OCI-LY1 (cell line): ENCODE data around the gene CHST4.

Experiments used
- H2AFZ ChIP-seq: fragments of 200-600 bp; sonication (generic), shearing (Covaris generic); 2 replicates; pipeline ENCODE4 v1.6.0; 2014; ENCODE audit warnings: antibody characterized with exemption, mild to moderate bottlenecking, low read length
- H3F3A ChIP-seq: fragments of 200-600 bp; sonication (generic), shearing (Covaris generic); 2 replicates; pipeline ENCODE4 v1.6.0; 2014; ENCODE audit warnings: mild to moderate bottlenecking, antibody characterized with exemption, low read length, moderate library complexity; ENCODE audit not compliant: insufficient read depth
- H3K27ac ChIP-seq: fragments of 200-600 bp; sonication (generic); 2 replicates; pipeline ENCODE4 v1.5.1; 2014; ENCODE audit warnings: low read length, mixed run types, mild to moderate bottlenecking, low read depth; ENCODE audit not compliant: poor library complexity, severe bottlenecking
- H3K27me3 ChIP-seq: fragments of 200-600 bp; sonication (generic); 2 replicates; pipeline ENCODE4 v1.6.0; 2014; ENCODE audit warnings: antibody characterized with exemption, mild to moderate bottlenecking, low read length, moderate library complexity; ENCODE audit not compliant: insufficient read depth
- H3K36me3 ChIP-seq: fragments of 200-600 bp; sonication (generic); 2 replicates; pipeline ENCODE4 v1.6.1; 2014; ENCODE audit warnings: mild to moderate bottlenecking, antibody characterized with exemption, low read length, moderate library complexity, mixed read lengths; ENCODE audit not compliant: insufficient read depth
- H3K4me1 ChIP-seq: fragments of 200-600 bp; sonication (generic); 2 replicates; pipeline ENCODE4 v1.5.1; 2014; ENCODE audit warnings: mild to moderate bottlenecking, low read length, moderate library complexity; ENCODE audit not compliant: insufficient read depth, severe bottlenecking
- H3K4me2 ChIP-seq: fragments of 200-600 bp; sonication (generic), shearing (Covaris generic); 2 replicates; pipeline ENCODE4 v1.6.1; 2014; ENCODE audit warnings: low read length
- H3K4me3 ChIP-seq: fragments of 200-600 bp; sonication (generic); 2 replicates; pipeline ENCODE4 v1.5.1; 2014; ENCODE audit warnings: low read length, low read depth, mild to moderate bottlenecking, mixed read lengths; ENCODE audit not compliant: poor library complexity, severe bottlenecking
- H3K79me2 ChIP-seq: fragments of 200-600 bp; shearing (Covaris generic); 2 replicates; pipeline ENCODE4 v1.6.1; 2016; ENCODE audit warnings: mixed run types, low read length, mixed read lengths; ENCODE audit not compliant: insufficient read depth
- H3K9ac ChIP-seq: fragments of 200-600 bp; sonication (generic), shearing (Covaris generic); 2 replicates; pipeline ENCODE4 v1.6.1; 2014; ENCODE audit warnings: mild to moderate bottlenecking, low read length, mixed read lengths
- H3K9me2 ChIP-seq: fragments of 200-600 bp; sonication (generic), shearing (Covaris generic); 2 replicates; pipeline ENCODE4 v1.6.1; 2014; ENCODE audit warnings: low read depth, mild to moderate bottlenecking, low read length, mixed read lengths
- H3K9me3 ChIP-seq: fragments of 200-600 bp; shearing (Covaris generic); 2 replicates; pipeline ENCODE4 v1.6.1; 2014; ENCODE audit warnings: low read length, mixed read lengths
- H4K20me1 ChIP-seq: fragments of 200-600 bp; sonication (generic), shearing (Covaris generic); 2 replicates; pipeline ENCODE4 v1.6.0; 2016; ENCODE audit warnings: mild to moderate bottlenecking, low read length; ENCODE audit not compliant: insufficient read depth
- EZH2 ChIP-seq: fragments of 200-600 bp; sonication (generic), shearing (Covaris generic); IDR thresholded peaks from 2 replicates; pipeline ENCODE4 v1.8.0; 2017; ENCODE audit warnings: borderline replicate concordance, mixed run types, mild to moderate bottlenecking, antibody characterized with exemption, low read length, moderate library complexity, mixed read lengths
- TF ChIP-seq, protein P1 (sequence below): fragments of 200-600 bp; sonication (generic), shearing (Covaris generic); IDR thresholded peaks from 2 replicates; pipeline ENCODE4 v1.5.1; 2017; ENCODE audit warnings: mild to moderate bottlenecking, antibody characterized with exemption, low read length, moderate library complexity, mixed read lengths

The CHST4 gene

DNA sequence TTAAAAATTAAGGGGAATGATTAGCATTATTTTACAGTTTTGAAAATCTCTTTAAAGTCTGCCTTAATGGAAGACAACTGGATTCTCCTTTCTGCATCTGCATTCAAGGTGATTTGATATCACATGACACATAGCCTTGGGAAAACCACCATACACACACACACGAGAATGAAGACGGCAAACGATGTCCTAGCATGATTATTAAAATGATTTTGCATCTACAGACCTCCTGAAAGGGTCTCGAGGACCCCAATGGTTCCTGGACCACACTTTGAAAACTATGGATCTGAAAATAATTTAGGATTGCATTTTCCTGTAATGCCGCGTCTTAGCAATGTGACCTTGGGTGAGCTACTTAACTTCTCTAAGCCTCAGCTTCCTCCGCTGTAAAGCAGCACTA lies 11.8 kb upstream of the CHST4 start:
- H3K9me3 ChIP-seq, result no peaks in the 10 kb centered on the region
- no peaks in the 10 kb centered on the region for H3K27me3 ChIP-seq
- H3K9me2 ChIP-seq, result no peaks in the 10 kb centered on the region
- no peak overlapping the region for H3K9ac ChIP-seq
- H3K79me2 ChIP-seq, result no peaks in the 10 kb centered on the region
- H4K20me1 ChIP-seq, result no peaks in the 10 kb centered on the region
- no peak overlapping the region for H2AFZ ChIP-seq
- H3K36me3 ChIP-seq, result no peaks in the 10 kb centered on the region
- H3K27ac ChIP-seq, result no peak overlapping the region
- TF ChIP-seq EZH2, result no peak
- TF ChIP-seq, protein P1, sequence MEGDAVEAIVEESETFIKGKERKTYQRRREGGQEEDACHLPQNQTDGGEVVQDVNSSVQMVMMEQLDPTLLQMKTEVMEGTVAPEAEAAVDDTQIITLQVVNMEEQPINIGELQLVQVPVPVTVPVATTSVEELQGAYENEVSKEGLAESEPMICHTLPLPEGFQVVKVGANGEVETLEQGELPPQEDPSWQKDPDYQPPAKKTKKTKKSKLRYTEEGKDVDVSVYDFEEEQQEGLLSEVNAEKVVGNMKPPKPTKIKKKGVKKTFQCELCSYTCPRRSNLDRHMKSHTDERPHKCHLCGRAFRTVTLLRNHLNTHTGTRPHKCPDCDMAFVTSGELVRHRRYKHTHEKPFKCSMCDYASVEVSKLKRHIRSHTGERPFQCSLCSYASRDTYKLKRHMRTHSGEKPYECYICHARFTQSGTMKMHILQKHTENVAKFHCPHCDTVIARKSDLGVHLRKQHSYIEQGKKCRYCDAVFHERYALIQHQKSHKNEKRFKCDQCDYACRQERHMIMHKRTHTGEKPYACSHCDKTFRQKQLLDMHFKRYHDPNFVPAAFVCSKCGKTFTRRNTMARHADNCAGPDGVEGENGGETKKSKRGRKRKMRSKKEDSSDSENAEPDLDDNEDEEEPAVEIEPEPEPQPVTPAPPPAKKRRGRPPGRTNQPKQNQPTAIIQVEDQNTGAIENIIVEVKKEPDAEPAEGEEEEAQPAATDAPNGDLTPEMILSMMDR, result no peak
- no peaks in the 10 kb centered on the region for H3F3A ChIP-seq
- H3K4me2 ChIP-seq, result no peak overlapping the region
- no peaks in the 10 kb centered on the region for H3K4me1 ChIP-seq
- no peak overlapping the region for H3K4me3 ChIP-seq

DNA sequence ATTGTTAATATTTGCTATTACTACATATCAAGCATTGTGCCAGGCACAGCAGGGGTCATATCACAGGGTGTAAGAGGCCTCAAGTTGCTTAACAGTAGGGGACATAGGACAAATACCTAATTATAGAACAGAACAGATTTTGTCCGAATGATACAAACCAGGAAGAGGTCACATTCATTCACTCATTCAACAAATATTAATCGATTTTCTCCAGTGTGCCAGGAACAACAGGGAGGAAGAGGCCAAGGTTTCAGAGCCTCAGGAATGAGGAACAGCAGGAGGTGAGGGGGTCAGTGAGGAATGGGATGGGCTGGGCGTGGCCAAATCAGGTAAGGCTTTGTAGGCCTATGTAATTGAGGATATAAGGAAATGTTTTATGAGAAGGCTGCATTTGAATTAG lies 11.2 kb upstream of the CHST4 start:
- Histone ChIP-seq H3K27ac (no peak overlapping the region), H3K4me2 (no peak overlapping the region), H3K4me3 (no peak overlapping the region), H4K20me1 (no peaks in the 10 kb centered on the region), H3K36me3 (no peaks in the 10 kb centered on the region), H3K4me1 (no peaks in the 10 kb centered on the region), H2AFZ (no peak overlapping the region), H3K9me3 (no peaks in the 10 kb centered on the region), H3K9me2 (no peaks in the 10 kb centered on the region), H3K79me2 (no peaks in the 10 kb centered on the region), H3F3A (no peaks in the 10 kb centered on the region), H3K9ac (no peak overlapping the region), H3K27me3 (no peaks in the 10 kb centered on the region)
- TF ChIP-seq EZH2, result no peak
- TF ChIP-seq, protein P1, result no peak

GRCh38 chr16:71520550-71520949 lies 5.7 kb upstream of the CHST4 start:
- H3F3A ChIP-seq, result no peaks in the 10 kb centered on the region
- H3K9ac ChIP-seq, result no peak overlapping the region
- no peaks in the 10 kb centered on the region for H3K27me3 ChIP-seq

More at GRCh38 chr16:71520550-71520949, 5.7 kb upstream of the CHST4 start:
- no peak overlapping the region for H3K27ac ChIP-seq
- no peaks in the 10 kb centered on the region for H3K4me1 ChIP-seq
- no peak overlapping the region for H3K4me3 ChIP-seq
- no peaks in the 10 kb centered on the region for H3K9me3 ChIP-seq
- H3K36me3 ChIP-seq, result no peaks in the 10 kb centered on the region
- TF ChIP-seq, protein P1, result no peak
- TF ChIP-seq EZH2, result no peak
- H4K20me1 ChIP-seq, result no peaks in the 10 kb centered on the region
- no peak overlapping the region for H3K4me2 ChIP-seq
- no peaks in the 10 kb centered on the region for H3K79me2 ChIP-seq
- no peaks in the 10 kb centered on the region for H3K9me2 ChIP-seq
- no peak overlapping the region for H2AFZ ChIP-seq
